DMS53 treated with DMSO at 0.1 percent for 48 hours (cell line): ENCODE measurements around the gene PHF21A.
A peak's percentile ranks its signal among the peaks of the same experiment; 100 is the strongest.

Experiments used
- DNase-seq: peaks from one replicate; lab custom pipeline; 2025; ENCODE audit not compliant: unreplicated experiment; lab: John Stamatoyannopoulos, UW

PHF21A gene

DNA sequence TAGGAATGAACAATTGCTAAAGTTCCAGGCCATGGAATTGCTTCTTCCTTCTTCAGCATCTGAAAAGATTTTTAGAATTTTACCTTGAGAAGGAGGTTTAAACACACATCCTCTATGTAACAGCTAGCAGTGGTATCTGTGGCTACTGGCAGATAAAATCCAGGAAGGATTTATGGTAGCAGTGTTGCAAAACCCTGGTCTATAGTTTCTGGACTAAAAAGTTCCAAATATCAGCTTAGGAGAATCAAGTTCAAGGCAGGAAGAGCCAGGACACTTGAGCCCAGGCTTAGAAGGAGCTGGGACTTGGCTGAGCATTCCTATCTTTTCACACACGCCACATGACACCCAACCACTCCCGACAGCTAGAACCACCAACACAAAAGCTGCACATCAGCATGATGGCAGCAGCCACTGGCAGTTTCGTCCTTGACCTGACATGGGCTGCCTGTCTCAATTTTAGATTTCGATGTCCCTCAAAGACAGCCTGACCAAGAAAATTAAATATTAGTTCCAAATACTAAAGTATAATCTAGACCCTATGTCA lies 184.7 kb downstream of the PHF21A start:
- no peak for DNase-seq

- DNase-seq: no peak
Observed at GRCh38 chr11:45935349-45936064, 185.7 kb downstream of the PHF21A start.

GRCh38 chr11:45934580-45935318 lies 186.5 kb downstream of the PHF21A start:
- DNase-seq: no peak

GRCh38 chr11:45933846-45934579 lies 187.2 kb downstream of the PHF21A start:
- DNase-seq: no peak

GRCh38 chr11:45933131-45933831 lies 188.0 kb downstream of the PHF21A start:
- no peak for DNase-seq

GRCh38 chr11:45932217-45932616 lies 189.0 kb downstream of the PHF21A start:
- no peak for DNase-seq

DNA sequence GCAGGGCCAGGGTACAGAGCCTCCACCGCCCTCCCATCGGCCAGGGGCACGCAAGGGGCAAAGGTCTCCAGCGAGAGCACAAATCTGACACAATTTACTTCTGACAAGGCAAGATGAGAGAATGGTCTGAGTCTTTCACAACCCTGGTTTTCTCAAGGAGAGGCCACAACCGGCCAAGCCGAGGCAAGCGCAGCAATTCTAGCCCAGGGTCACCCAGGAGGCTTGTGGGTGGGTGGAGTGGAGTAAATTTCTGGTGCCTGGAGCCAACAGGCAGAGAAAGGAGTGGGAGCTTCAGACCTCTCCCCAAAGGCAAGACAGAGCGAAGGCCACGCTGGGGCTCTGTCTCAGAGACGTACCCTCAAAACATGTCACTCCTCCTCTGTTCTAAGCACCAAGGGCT lies 189.5 kb downstream of the PHF21A start:
- DNase-seq: no peak

GRCh38 chr11:45930951-45931570 lies 190.2 kb downstream of the PHF21A start:
- no peak for DNase-seq

GRCh38 chr11:45930031-45930794 lies 191.0 kb downstream of the PHF21A start:
- peak; percentile 79 for DNase-seq

- peak; percentile 29 for DNase-seq
Observed at GRCh38 chr11:45929486-45930030, 191.7 kb downstream of the PHF21A start.

GRCh38 chr11:45928535-45929215 lies 192.6 kb downstream of the PHF21A start:
- no peak for DNase-seq

- DNase-seq: no peak
Observed at GRCh38 chr11:45927684-45928413, 193.4 kb downstream of the PHF21A start.

DNA sequence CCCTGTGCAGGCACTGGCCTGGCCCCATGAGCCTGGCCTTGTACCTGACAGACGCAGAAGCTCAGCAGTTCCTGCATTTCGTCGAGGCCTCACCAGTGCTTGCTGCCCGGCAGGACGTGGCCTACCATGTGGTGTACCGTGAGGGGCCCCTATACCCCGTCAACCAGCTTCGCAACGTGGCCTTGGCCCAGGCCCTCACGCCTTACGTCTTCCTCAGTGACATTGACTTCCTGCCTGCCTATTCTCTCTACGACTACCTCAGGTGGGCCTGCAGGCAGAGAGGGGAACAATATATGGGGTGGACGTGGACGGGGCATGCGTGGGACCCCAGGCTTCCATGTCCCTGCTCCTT lies 193.9 kb downstream of the PHF21A start:
- DNase-seq: no peak

- DNase-seq: no peak
Observed at GRCh38 chr11:45926536-45927331, 194.5 kb downstream of the PHF21A start.

DNA sequence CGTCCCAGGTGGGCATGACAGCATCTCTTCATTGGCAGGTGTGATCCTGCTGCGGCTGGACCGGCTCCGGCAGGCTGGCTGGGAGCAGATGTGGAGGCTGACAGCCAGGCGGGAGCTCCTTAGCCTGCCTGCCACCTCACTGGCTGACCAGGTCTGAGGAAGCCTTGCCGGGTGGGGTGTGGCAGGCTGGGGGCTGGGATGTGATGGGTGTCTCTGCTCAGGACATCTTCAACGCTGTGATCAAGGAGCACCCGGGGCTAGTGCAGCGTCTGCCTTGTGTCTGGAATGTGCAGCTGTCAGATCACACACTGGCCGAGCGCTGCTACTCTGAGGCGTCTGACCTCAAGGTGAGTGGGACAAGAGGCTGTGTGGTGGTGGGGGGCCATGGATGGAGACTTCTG lies 195.3 kb downstream of the PHF21A start:
- DNase-seq: no peak

GRCh38 chr11:45925550-45925949 lies 195.7 kb downstream of the PHF21A start:
- DNase-seq: no peak

- no peak for DNase-seq
Observed at GRCh38 chr11:45924927-45925326, 196.3 kb downstream of the PHF21A start.
